Testis (tissue), 2 donors: ENCODE data around the gene TRIM14.

Source experiments
- CTCF ChIP-seq, 3 experiments: fragments of 450-650 bp in 2 of 3; fragments of 200-600 bp in 1 of 3; sonication (generic) in 1 of 3; IDR thresholded peaks; one replicate each; pipeline ENCODE4 v1.5.1; 2016 to 2019; ENCODE audit warnings: antibody characterized with exemption in 3 of 3, mild to moderate bottlenecking in 2 of 3, moderate library complexity in 1 of 3
- POLR2A ChIP-seq: fragments of 450-650 bp; IDR thresholded peaks from one replicate; pipeline ENCODE4 v1.6.1; 2017; ENCODE audit warnings: antibody characterized with exemption, mild to moderate bottlenecking, moderate library complexity

DNA sequence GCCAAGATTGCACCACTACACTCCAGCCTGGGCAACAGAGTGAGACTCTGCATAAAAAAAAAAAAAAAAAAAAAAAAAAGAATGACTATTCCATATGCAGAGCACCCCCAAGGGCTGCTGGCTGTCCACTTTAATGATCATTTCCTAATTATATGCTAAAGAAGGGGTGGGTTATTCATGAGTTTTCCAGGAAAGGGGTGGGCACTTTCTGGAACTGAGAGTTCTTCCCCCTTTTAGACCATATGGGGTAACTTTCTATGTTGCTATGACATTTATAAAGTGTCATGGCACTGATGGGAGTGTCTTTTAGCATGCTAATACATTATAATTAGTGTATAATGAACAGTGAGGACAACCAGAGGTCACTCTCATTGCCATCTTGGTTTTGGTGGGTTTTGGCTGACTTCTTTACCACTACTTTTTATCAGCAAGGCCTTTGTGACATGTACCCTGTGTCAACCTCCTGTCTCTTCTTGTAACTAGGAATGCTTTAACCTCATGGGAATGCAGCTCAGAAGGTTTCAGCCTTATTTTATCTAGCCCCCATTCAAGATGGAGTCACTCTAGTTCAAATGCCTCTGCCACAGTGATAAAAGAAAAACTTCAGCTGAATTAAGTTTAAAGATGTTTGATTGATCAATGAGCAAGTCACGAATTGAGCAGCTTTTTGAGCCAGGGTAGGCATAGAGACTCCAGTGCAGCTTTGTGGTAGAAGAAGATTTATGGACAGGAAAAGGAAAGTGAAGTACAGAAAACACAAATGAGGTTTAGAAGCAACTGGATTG, 69.5 kb downstream of the TRIM14 start:
- TF ChIP-seq CTCF (IDR thresholded peaks at IDR 0.05) = no peak
- no peak for TF ChIP-seq POLR2A
